SK-N-SH treated with all-trans-retinoic acid at 6 μM for 48 hours (cell line): Measurements from ENCODE around the gene RXRA.

Experiments
- ATAC-seq: fragments of 200-7000 bp; cut with Tn5 transposase; 3 replicates; pipeline ENCODE4 v1.9.1; 2020; ENCODE audit warnings: mild to moderate bottlenecking, moderate library complexity
- ARNTL ChIP-seq: fragments of 450-650 bp; formaldehyde crosslinking; IDR thresholded peaks from 2 replicates; pipeline ENCODE4 v1.5.0; 2020; ENCODE audit warnings: low read depth, mild to moderate bottlenecking, moderate library complexity, borderline replicate concordance
- CREB5 ChIP-seq: fragments of 250-450 bp; sonication (Bioruptor Pico); IDR thresholded peaks from 2 replicates; pipeline ENCODE4 v1.5.1; 2020; ENCODE audit warnings: low read depth, mild to moderate bottlenecking, moderate library complexity
- CSDC2 ChIP-seq: fragments of 250-450 bp; sonication (Bioruptor Pico); IDR thresholded peaks from 2 replicates; pipeline ENCODE4 v1.5.0; 2020; ENCODE audit warnings: mild to moderate bottlenecking, moderate library complexity
- CSRNP3 ChIP-seq: fragments of 250-450 bp; sonication (Bioruptor Pico); IDR thresholded peaks from 2 replicates; pipeline ENCODE4 v1.5.1; 2021; ENCODE audit warnings: mild to moderate bottlenecking, moderate library complexity
- ESRRG ChIP-seq: fragments of 250-450 bp; sonication (Bioruptor Pico); IDR thresholded peaks from 2 replicates; pipeline ENCODE4 v1.6.1; 2021; ENCODE audit warnings: mild to moderate bottlenecking
- GLIS3 ChIP-seq: fragments of 250-450 bp; sonication (Bioruptor Pico); IDR thresholded peaks from 2 replicates; pipeline ENCODE4 v1.5.0; 2020; ENCODE audit warnings: mild to moderate bottlenecking, moderate library complexity
- OSR1 ChIP-seq: fragments of 250-450 bp; sonication (Bioruptor Pico); IDR thresholded peaks from 2 replicates; pipeline ENCODE4 v1.8.0; 2022; ENCODE audit warnings: moderate library complexity, mild to moderate bottlenecking, inconsistent platforms
- PATZ1 ChIP-seq: fragments of 250-450 bp; sonication (Bioruptor Pico); IDR thresholded peaks from 2 replicates; pipeline ENCODE4 v1.8.0; 2020; ENCODE audit warnings: mild to moderate bottlenecking, moderate library complexity, borderline replicate concordance
- PPARA ChIP-seq: fragments of 250-450 bp; sonication (Bioruptor Pico); IDR thresholded peaks from 2 replicates; pipeline ENCODE4 v1.5.0; 2020; ENCODE audit warnings: mild to moderate bottlenecking, borderline replicate concordance
- RARB ChIP-seq: fragments of 250-450 bp; sonication (Bioruptor Pico); IDR thresholded peaks from 2 replicates; pipeline ENCODE4 v1.8.0; 2021; ENCODE audit warnings: mild to moderate bottlenecking, moderate library complexity
- SNAI2 ChIP-seq: fragments of 250-450 bp; sonication (Bioruptor Pico); IDR thresholded peaks from 2 replicates; pipeline ENCODE4 v1.5.0; 2020; ENCODE audit warnings: mild to moderate bottlenecking, moderate library complexity
- TCF4 ChIP-seq: fragments of 250-450 bp; sonication (Bioruptor Pico); IDR thresholded peaks from 2 replicates; pipeline ENCODE4 v1.8.0; 2021; ENCODE audit warnings: mild to moderate bottlenecking, moderate library complexity, borderline replicate concordance
- TOX ChIP-seq: fragments of 250-450 bp; sonication (Bioruptor Pico); IDR thresholded peaks from 2 replicates; pipeline ENCODE4 v1.8.0; 2021; ENCODE audit warnings: mild to moderate bottlenecking, moderate library complexity, borderline replicate concordance
- TSHZ2 ChIP-seq: fragments of 250-450 bp; sonication (Bioruptor Pico); IDR thresholded peaks from 2 replicates; pipeline ENCODE4 v1.5.0; 2020; ENCODE audit warnings: mild to moderate bottlenecking, moderate library complexity
- ZC3H10 ChIP-seq: fragments of 250-450 bp; sonication (Bioruptor Pico); IDR thresholded peaks from 2 replicates; pipeline ENCODE4 v1.5.1; 2021; ENCODE audit warnings: mild to moderate bottlenecking, moderate library complexity
- ZFP3 ChIP-seq: fragments of 250-450 bp; sonication (Bioruptor Pico); IDR thresholded peaks from 2 replicates; pipeline ENCODE4 v1.5.0; 2020; ENCODE audit warnings: mild to moderate bottlenecking, moderate library complexity
- ZFP30 ChIP-seq: fragments of 450-650 bp; formaldehyde crosslinking; IDR thresholded peaks from 2 replicates; pipeline ENCODE4 v1.5.0; 2022; ENCODE audit warnings: mild to moderate bottlenecking, moderate library complexity
- ZNF565 ChIP-seq: fragments of 450-650 bp; formaldehyde crosslinking; conservative IDR thresholded peaks from 2 replicates; pipeline ENCODE4 v1.5.0; 2020; ENCODE audit warnings: low read depth, mild to moderate bottlenecking, moderate library complexity
- ZNF70 ChIP-seq: fragments of 450-650 bp; formaldehyde crosslinking; IDR thresholded peaks from 2 replicates; pipeline ENCODE4 v1.5.0; 2020; ENCODE audit warnings: mild to moderate bottlenecking, moderate library complexity
- ZNF8 ChIP-seq: fragments of 450-650 bp; formaldehyde crosslinking; IDR thresholded peaks from 2 replicates; pipeline ENCODE4 v1.5.0; 2020; ENCODE audit warnings: mild to moderate bottlenecking, moderate library complexity

Gene RXRA

GRCh38 chr9:134357631-134358025 is 31.4 kb downstream of the RXRA start:
- TF ChIP-seq ESRRG (no peak), ZC3H10 (CRISPR knock-in tag) (no peak), ZNF565 (CRISPR knock-in tag) (no peak), GLIS3 (CRISPR knock-in tag) (no peak), RARB (CRISPR knock-in tag) (no peak), ARNTL (CRISPR knock-in tag) (no peak), ZNF70 (no peak), PPARA (CRISPR knock-in tag) (no peak)
- TF ChIP-seq, all 23 proteins: peak for 0
- ATAC-seq, result no peak

- no peak for TF ChIP-seq ZNF8 (CRISPR knock-in tag)
- TF ChIP-seq ZNF565 (CRISPR knock-in tag), result no peak
- no peak for TF ChIP-seq GLIS3 (CRISPR knock-in tag)
- TF ChIP-seq RARB (CRISPR knock-in tag), result no peak
- no peak for TF ChIP-seq SNAI2 (CRISPR knock-in tag)
- no peak for TF ChIP-seq CSRNP3 (CRISPR knock-in tag)
- no peak for TF ChIP-seq ESRRG
- no peak for TF ChIP-seq ZFP30 (CRISPR knock-in tag)
- TF ChIP-seq CREB5 (CRISPR knock-in tag), result no peak
- TF ChIP-seq TCF4, result no peak
- no peak for TF ChIP-seq TSHZ2
- TF ChIP-seq ARNTL (CRISPR knock-in tag), result no peak
- TF ChIP-seq TOX (CRISPR knock-in tag), result no peak
- no peak for TF ChIP-seq ZFP3 (CRISPR knock-in tag)
- TF ChIP-seq OSR1 (CRISPR knock-in tag), result no peak
- TF ChIP-seq PATZ1 (CRISPR knock-in tag), result no peak
- peak; percentile 22 for ATAC-seq
These were observed 31.9 kb downstream of the RXRA start for GRCh38 chr9:134358026-134358661.

- peak; percentile 56 for ATAC-seq
- TF ChIP-seq TSHZ2, result no peak
- no peak for TF ChIP-seq CSDC2 (CRISPR knock-in tag)
- TF ChIP-seq ZNF565 (CRISPR knock-in tag), result no peak
- TF ChIP-seq, all 23 proteins: peak for 0
These were observed 32.5 kb downstream of the RXRA start for GRCh38 chr9:134358662-134359319.
